HG02981 (cell line): ENCODE data around the gene SPEM3.

Experiments used
- ATAC-seq: cut with Tn5 transposase; IDR thresholded peaks from one replicate; pipeline ENCODE4 v1.9.1; 2021; ENCODE audit warnings: mild to moderate bottlenecking, moderate library complexity; ENCODE audit not compliant: unreplicated experiment

Gene SPEM3

GRCh38 chr17:7403977-7404736, 24.5 kb upstream of the SPEM3 start, which contains the start of gene TMEM256:
Gene TMEM256, minus strand, starts transcription at chr17:7404097. Its CDS starts 13 bp downstream, at chr17:7404084.
- peak; percentile 91 for ATAC-seq

GRCh38 chr17:7404737-7405349, 23.8 kb upstream of the SPEM3 start:
- peak; percentile 7 for ATAC-seq

DNA sequence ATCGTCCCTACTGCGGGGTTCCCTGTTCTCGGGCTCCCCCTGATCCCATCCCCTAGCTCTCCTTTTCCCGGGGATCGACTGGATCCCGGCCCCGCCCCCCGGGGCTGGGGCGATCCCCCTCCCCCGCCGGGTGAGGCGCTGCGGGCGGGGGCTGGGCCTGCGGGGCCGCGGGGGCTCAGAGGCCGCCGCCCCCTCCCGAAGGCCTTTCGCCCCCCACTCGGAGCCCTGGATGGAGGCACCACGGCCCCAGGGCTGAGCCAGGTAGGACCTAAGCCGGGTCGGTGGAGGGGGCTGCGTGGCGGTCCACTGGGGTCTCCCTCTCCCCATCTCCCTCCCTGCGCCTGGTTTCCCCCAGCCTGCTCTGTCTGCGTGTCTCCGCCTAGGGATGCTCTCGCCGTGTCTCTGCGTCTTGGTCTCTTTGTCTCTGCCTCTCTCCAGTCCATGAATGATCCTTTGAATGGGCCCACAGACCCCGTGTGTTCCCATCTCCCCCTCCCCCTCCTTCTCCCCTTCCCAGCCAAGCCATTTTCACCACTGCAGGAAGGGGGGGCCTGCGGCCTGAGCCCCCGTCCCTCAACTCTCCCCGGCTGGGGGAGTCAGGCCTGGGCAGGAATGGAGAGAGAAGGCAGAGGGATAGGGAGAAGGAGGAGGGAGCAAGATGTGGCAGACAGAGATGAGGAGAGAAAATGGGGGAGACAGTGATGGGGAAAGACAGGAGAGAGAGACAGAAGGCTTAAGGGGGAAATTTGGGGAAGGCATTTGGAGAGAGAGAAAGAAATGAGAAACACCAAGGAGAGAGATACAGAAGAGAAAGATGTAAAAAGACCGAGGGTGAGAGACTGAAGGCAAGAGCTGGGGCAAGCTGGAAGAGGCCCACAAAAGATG, 23.1 kb upstream of the SPEM3 start:
- no peak for ATAC-seq

- ATAC-seq: no peak
These were observed 22.3 kb upstream of the SPEM3 start for GRCh38 chr17:7406235-7406825.

DNA sequence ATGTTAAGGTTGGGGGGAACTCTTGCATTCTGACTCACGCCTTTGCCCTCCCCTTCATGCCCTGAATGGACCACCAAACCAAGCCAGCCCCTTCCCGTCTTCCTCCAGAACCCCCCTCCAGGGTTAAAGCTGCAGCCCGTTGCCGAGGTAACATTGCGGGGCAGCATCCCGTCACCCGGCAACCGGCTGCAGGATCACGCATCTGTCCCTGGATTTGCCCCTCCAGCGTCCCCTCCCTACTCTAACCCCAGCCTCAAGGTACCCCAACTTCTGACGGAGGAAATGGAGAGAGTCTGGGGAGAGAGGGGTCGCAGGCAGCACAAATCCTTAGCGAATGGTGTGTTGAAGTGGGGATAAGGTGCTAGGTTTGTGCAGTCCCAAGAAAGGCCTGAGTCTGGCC, 21.6 kb upstream of the SPEM3 start:
- ATAC-seq: no peak

DNA sequence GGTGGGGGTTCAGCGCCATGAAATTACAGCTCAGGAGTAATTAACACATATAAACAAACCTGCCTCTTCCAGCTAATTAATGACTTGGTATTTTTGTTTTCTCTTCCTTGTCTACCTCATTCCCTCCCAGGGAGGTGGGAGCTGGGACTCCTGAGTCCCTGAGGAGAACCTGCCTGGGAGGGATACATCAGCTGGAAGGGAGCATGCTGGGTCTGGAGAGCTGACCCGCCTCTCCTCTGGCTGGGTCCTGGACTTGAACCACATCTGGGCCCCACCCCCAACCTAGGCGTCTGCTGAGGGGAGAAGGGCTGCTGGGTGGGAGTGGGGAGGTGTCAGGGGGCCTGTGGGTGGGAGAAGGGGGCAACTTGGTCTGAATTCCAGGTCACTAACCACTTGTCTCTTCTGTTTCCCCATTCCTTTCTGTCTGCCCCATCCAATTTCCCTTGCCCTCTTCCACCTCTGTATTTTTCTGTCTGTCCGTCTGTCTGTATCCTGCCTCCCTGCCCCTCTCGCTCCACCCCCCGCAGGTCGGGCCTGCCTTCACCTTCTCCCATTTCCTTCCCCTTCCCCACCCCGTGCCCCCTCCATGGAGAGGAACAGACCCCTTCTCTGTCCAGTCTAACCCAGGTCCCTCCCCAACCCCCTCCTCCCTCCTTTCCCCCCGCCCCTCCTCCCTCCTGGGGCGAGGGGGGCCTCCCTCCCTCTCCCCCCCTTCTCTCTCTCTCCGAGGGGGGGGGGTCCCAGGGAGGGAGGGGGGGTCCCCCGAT, 21.0 kb upstream of the SPEM3 start, which contains the start of gene NLGN2:
NLGN2 (plus strand) TSS at position 361 of the 767 bp plus-strand sequence. CDS start 411 bp downstream, outside the sequence.
- ATAC-seq: no peak

DNA sequence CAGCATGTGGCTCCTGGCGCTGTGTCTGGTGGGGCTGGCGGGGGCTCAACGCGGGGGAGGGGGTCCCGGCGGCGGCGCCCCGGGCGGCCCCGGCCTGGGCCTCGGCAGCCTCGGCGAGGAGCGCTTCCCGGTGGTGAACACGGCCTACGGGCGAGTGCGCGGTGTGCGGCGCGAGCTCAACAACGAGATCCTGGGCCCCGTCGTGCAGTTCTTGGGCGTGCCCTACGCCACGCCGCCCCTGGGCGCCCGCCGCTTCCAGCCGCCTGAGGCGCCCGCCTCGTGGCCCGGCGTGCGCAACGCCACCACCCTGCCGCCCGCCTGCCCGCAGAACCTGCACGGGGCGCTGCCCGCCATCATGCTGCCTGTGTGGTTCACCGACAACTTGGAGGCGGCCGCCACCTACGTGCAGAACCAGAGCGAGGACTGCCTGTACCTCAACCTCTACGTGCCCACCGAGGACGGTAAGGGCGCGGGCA, 20.4 kb upstream of the SPEM3 start:
- ATAC-seq: no peak

- no peak for ATAC-seq
These were observed 19.8 kb upstream of the SPEM3 start for GRCh38 chr17:7408863-7409262.

DNA sequence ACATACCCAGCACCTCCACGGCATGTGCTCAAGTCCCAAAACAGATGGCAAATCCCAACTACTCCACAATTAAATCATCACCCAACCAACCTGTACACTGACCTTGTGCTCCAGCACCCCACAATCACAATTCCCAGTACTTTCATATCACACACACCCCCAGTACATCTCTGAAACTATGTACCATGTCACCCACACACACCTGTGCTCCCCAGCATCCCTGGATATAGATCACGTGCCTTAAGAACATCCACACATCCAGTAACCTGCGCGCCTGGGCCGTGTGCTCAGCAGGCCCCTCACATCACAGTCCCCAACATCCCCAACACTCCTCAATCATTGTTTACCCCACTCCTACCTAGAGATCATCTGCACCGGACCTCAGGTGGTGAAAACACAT, 18.9 kb upstream of the SPEM3 start:
- no peak for ATAC-seq

- ATAC-seq: no peak
These were observed 17.8 kb upstream of the SPEM3 start for GRCh38 chr17:7410634-7411426.

GRCh38 chr17:7411427-7411750, 17.3 kb upstream of the SPEM3 start:
- ATAC-seq: no peak

GRCh38 chr17:7413346-7413985, 15.2 kb upstream of the SPEM3 start:
- ATAC-seq: no peak

DNA sequence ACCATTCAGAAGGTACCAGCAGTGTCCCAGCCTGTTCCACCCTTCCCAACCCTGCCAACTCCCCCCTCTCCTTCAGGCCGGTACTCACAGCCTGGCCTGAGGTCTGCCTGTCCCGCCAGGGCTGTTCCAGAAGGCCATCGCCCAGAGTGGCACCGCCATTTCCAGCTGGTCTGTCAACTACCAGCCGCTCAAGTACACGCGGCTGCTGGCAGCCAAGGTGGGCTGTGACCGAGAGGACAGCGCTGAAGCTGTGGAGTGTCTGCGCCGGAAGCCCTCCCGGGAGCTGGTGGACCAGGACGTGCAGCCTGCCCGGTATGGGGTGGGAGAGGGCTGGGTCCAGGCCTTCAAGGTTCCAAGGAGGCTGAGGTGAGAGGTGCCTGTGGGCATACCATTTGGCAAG, 13.8 kb upstream of the SPEM3 start:
- ATAC-seq: no peak

DNA sequence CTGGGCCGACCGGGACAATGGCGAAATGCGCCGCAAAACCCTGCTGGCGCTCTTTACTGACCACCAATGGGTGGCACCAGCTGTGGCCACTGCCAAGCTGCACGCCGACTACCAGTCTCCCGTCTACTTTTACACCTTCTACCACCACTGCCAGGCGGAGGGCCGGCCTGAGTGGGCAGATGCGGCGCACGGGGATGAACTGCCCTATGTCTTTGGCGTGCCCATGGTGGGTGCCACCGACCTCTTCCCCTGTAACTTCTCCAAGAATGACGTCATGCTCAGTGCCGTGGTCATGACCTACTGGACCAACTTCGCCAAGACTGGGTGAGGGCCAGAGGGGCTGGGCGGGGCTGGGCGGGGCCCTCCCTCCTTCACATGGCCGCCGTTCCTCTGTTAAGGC, 12.9 kb upstream of the SPEM3 start:
- no peak for ATAC-seq

DNA sequence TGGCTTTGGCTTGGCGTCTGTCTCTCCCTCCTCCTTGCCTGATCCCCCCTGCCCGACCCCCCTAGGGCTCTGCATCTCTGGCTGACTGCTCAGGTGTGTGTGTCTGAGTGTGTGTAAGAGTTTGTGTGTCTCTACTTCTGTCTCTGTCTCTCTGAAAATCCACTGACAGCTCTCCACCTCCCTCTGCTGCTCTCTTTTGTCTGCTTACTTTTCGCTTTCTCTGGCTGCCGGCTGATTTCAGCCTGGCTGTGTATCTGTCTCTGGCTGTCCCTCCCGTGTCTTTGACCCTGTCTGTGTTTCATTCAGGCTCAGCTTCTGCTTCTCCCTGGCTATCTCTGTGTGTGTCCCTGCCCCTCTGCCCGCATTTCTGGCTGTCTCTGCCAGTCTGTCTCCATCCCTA, 12.3 kb upstream of the SPEM3 start:
- ATAC-seq: no peak

DNA sequence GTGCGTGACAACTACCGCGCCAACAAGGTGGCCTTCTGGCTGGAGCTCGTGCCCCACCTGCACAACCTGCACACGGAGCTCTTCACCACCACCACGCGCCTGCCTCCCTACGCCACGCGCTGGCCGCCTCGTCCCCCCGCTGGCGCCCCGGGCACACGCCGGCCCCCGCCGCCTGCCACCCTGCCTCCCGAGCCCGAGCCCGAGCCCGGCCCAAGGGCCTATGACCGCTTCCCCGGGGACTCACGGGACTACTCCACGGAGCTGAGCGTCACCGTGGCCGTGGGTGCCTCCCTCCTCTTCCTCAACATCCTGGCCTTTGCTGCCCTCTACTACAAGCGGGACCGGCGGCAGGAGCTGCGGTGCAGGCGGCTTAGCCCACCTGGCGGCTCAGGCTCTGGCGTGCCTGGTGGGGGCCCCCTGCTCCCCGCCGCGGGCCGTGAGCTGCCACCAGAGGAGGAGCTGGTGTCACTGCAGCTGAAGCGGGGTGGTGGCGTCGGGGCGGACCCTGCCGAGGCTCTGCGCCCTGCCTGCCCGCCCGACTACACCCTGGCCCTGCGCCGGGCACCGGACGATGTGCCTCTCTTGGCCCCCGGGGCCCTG, 11.5 kb upstream of the SPEM3 start:
- no peak for ATAC-seq

DNA sequence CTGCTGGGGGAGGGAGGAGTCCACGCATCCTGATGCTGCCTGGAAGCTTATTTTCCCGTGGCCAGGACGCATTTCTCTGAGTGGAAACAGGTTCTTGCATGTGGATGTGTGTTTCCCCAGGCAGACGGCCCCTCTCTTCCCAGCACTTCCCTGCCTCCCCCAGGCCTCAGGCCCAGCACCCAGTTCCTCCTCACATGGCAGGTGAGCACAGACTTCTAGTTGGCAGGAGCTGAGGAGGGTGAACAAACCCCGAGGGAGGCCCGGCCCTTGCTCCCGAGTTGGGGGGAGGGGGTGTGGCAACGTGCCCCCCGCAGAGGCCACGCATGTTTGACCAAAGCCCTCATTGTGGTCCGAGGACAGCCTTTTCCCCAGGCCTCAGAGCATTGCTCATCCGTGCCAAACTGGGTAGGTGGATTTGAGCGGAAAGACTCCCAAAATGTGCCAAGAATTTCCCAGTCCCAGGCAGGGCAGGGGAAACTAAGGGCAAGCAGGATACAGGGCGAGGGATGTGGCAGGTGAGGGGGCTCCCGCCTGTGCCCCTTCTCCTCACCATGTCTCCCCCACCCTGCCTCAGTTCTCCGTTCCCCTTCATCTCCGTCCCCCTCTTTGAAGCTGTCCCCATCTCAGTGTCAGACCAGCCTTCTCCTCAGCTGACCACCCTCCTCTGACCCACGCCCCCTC, 10.0 kb upstream of the SPEM3 start:
- no peak for ATAC-seq
